HT1080 (cell line): Measurements from ENCODE around the gene LSM6. TPM values are rescaled to one million over a fixed set of nuclear protein-coding genes. Genes with fewer than 3 reads are reported as not detected.
A peak's percentile ranks its signal among the peaks of the same experiment; 100 is the strongest.

Source experiments
- DNase-seq: peaks from one replicate; pipeline ENCODE4 v3.0.0-alpha.2; 2015; ENCODE audit warnings: low read depth
- total RNA-seq: library from RNA; depleted of rRNA; stranded (reverse); fragments of >200 nt; shearing (Covaris generic); gene quantifications from 2 replicates; pipeline ENCODE4 v1.2.3, GENCODE V29; 2014

LSM6 gene
- total RNA-seq, 1 experiment from 2014 or later: 101 TPM

- no peak for DNase-seq
Observed at GRCh38 chr4:146183209-146183608, 7.7 kb downstream of the LSM6 start.

DNA sequence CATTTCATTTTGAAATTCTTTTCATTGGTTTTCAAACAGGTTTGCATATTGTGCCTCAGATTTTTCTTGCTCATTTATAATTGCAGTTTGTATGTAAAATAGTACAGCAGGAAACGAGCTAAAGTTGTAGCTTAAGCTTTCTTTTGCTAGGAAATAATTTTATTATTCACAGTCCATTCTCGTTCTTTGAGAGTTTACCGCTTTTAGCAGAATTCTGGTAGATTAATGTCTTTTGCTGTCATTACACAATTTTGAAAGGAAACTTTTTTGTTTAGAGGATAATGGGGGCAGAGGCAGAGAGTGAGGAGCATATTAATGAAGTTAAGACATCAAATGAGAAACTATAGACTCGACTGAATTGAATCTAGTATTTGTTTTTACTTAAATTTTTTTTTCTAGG lies 10.5 kb downstream of the LSM6 start:
- DNase-seq: no peak

DNA sequence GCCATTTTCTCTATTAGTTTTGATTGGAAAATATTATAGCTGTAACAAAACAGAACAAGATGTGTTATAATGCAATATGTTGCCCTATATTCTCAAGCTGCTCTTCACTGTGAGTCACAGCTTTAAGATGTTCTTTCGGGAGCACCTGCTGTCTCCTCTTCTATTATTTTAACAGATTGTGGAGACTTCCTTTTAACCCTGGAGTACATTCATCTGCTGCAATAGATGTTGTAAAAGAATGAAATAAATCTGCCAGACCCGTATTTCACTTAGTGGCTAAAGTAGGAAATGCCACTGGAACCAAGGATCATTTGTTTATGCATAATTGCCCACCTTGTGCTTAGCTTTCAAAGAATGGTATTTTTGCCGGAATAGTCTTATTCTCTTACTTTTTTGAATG lies 11.1 kb downstream of the LSM6 start:
- no peak for DNase-seq

- no peak for DNase-seq
Observed at GRCh38 chr4:146190456-146190855, 14.9 kb downstream of the LSM6 start.

DNA sequence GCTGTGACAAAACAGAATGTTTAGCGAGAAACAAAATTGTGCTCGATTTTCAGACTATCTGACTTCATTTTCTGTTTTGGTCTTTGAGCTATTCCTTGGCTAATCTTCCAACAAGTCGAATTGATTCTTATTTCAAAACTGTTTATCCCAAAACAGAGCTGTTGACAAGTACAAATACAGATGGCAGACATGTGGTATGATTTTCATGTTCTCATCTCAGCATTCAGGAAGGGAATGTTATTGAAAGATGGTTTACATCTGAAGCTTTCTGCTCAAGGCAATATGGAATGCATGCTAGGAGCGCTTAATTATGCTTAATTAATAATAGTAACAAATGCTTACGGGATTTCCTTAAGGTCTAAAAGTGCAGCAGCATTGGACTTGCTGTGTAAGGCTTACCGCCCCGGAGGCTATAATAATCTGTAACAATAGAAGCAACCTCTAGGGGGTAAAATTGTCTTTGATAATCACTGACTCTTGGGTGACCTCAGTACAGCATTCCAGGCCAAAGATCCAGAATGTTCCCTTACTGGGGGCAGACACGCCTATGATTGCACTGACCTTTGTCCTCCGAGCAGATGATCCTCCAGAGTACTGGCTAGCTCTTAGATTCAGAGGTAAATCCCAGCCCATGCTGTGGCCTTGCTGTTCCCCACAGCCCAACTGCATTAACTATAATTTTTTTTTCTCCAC lies 16.4 kb downstream of the LSM6 start:
- DNase-seq: no peak

DNA sequence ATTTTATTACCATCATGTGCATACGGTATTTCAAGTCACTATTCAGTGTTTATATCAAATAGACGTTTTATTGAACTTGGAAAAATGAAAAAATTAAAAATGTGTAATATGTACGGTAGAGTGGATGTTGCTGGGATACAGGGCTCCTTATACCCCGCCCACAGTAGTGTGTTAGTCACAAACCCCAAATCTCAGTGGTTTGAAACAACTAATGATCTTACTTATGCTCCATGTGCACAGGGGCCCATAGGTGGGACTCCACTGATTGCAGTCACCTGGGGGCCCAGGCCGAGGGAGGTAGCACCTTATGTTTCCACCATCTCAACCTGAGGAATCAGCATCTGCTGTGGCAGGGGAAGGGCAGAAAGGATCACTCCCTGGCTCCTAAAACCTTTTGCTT lies 18.1 kb downstream of the LSM6 start:
- DNase-seq: no peak

DNA sequence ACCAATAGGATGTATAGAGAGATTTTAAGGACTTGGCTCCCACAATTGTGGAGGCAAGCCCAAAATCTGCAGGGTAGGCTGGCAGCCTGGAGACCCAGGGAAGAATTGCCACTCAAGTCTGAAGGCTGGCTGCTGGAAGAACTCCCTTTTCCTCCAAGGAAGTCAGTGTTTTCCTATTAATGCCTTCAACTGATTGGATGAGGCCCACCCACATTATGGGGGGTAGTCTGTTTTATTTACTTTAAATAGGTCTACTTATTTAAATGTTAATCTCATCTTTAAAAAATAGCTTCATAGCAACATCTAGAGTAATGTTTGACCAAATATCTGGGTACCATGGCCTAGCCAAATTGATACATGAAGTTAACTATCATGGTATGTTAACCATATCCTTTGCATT lies 18.7 kb downstream of the LSM6 start:
- no peak for DNase-seq

DNA sequence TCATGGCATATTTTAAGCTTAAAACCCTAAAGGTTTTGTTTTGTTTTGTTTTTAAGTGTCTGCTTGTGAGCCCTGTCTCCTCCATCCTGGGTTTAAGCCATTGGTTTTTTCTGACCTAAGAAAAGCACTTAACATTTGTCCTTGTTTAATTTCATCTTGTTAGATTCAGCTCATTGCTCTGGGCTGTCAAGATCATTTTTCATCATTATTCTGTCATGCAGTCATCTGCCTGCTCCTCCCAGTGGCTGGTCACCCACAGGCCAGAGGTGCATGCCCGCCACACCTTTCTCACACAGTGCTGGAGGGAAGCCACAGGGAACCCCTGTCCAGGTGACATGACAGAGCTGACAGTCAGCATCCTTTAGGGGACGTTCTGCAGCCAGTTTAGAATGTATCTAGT lies 27.1 kb downstream of the LSM6 start:
- DNase-seq: no peak

- DNase-seq: no peak
Observed at GRCh38 chr4:146207410-146207809, 31.9 kb downstream of the LSM6 start.

- DNase-seq: no peak
Observed at GRCh38 chr4:146210890-146211289, 35.4 kb downstream of the LSM6 start.

GRCh38 chr4:146211440-146211839 lies 35.9 kb downstream of the LSM6 start:
- DNase-seq: no peak

- peak; percentile 78 for DNase-seq
Observed at GRCh38 chr4:146212781-146213180, 37.3 kb downstream of the LSM6 start.

DNA sequence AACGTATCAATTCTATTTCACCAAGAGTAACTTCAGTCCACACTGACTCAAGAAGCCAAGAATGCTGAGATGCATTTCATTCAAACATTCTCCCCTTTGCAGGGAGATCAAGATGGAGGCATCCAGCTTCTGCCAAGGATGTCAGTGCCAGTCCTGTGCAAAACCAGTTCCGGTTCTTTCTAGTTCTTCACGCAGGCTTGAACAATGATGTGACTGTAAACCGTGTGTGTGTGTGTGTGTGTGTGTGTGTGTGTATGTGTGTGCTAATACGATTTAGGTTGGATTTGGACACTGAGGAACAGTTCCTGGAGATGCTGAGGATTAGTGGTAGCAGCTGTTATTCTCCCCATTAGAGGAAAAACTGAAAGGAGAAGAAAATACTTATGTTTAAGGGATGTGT lies 38.7 kb downstream of the LSM6 start, which contains the start of gene REELD1:
TSS of gene REELD1 (plus strand) at position 301 of the 400 bp plus-strand sequence. CDS start 2,415 bp downstream, outside the sequence.
- DNase-seq: no peak

DNA sequence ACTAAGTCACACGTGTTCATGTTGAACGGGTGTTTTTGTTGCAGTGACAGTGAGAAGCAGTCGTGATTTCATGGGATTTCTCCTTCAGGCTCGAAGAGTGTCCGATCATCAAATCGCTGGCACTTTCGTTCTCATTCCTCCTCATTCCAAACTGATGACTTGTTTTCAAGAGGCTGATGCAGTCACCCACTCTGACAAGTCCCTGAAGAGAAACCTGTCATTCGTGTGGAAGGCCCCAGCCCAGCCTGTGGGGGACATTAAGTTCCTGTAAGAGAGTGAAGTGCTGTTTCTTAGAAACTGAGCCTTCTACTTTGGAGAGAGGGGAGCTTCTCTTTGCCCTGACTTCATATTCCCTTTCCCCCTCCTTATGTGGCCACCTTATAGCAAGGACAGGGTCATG lies 46.8 kb downstream of the LSM6 start:
- DNase-seq: peak; percentile 77

- no peak for DNase-seq
Observed at GRCh38 chr4:146224326-146224966, 48.9 kb downstream of the LSM6 start.

GRCh38 chr4:146229406-146229805 lies 53.9 kb downstream of the LSM6 start:
- DNase-seq: no peak

- peak; percentile 82 for DNase-seq
Observed at GRCh38 chr4:146232131-146232722, 56.7 kb downstream of the LSM6 start.

DNA sequence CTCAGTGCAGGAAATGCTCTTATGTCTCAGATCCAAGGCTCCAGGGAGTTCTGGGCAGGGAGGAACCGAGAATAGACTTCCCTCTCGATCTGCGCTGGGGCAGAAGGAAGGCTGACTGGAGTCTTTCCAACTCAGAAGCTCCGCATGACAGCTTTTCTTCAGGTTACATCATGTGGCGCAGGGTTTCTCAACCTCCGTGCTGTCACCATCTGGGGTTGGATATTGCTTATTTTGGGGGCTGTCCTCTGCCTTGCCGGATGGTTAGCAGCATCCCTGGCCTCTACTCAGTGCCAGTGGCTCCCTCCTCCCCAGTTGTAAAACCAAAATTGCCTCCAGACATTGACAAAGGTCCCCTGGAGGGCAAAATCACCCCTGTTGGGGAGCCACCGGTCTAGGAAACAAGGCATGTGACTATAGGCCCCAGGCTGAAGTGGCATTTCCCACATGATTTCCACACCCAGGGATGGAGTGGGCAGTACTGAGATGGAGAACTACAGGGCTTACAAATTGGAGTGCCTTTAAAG lies 60.2 kb downstream of the LSM6 start:
- no peak for DNase-seq

DNA sequence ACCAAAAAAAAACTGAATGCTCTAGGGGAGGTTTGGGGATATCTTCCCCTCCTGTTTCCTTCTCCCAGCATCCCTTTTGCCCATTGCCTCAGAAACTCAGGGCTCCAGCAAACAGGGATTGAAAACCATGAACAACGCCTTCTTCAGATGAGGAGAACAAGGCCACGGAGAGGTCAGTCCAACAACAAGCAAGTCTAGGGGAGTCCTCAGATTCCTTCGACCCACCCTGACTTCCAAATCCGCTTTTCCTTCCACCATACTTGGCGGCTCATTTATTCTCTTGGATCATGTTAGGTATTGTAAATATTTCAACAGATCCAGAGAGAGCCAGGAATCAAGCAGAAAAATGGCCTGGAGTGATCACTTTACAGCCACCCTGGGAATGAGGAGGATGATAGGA lies 60.7 kb downstream of the LSM6 start:
- no peak for DNase-seq

DNA sequence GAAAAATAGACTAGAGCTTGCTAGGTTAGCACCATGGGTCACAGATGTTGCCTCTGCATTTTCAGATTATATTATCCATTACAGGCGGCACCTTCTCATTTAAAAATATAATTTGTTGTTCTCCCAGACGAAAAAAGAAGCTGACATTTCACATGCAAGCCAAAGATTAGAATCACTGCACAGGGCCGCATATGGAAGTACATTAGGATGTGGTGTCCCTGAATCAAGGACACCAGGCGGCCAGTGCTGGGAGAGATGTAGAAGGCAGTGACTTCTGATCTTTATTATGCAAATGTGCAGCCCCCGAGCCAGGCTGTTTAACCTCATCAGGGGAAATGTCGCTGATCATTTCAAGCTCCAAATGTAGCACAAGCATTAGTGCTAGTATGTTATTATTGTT lies 61.6 kb downstream of the LSM6 start:
- DNase-seq: no peak

- no peak for DNase-seq
Observed at GRCh38 chr4:146238107-146238506, 62.6 kb downstream of the LSM6 start.
